B cell (primary cell): ENCODE results near the gene F2R.

Experiments used
- EZH2 ChIP-seq: IDR thresholded peaks from 2 replicates; pipeline ENCODE4 v1.6.1; 2012; ENCODE audit warnings: borderline replicate concordance, low read depth, mild to moderate bottlenecking, moderate library complexity, low read length; ENCODE audit not compliant: insufficient read depth, poor library complexity, severe bottlenecking
- TF ChIP-seq, protein P1 (sequence below): fragments of 200-600 bp; IDR thresholded peaks from one replicate; pipeline ENCODE4 v1.8.0; 2022; ENCODE audit warnings: antibody characterized with exemption, mild to moderate bottlenecking

DNA sequence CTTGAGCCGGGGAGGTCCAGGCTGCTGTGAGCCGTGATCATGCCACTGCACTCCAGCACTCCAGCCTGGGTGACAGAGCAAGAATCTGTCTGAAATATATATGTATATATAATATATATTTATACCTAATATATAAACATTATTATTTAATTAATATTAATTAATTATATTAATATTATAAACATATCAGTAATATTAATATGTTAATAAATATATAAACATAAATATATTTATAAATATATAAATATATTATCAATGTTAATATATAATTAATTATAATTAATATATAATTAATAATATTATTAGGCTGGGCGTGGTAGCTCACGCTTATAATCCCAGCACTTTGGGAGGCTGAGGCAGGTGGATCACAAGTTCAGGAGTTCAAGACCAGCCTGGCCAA lies 41.1 kb downstream of the F2R start:
- TF ChIP-seq, protein P1, sequence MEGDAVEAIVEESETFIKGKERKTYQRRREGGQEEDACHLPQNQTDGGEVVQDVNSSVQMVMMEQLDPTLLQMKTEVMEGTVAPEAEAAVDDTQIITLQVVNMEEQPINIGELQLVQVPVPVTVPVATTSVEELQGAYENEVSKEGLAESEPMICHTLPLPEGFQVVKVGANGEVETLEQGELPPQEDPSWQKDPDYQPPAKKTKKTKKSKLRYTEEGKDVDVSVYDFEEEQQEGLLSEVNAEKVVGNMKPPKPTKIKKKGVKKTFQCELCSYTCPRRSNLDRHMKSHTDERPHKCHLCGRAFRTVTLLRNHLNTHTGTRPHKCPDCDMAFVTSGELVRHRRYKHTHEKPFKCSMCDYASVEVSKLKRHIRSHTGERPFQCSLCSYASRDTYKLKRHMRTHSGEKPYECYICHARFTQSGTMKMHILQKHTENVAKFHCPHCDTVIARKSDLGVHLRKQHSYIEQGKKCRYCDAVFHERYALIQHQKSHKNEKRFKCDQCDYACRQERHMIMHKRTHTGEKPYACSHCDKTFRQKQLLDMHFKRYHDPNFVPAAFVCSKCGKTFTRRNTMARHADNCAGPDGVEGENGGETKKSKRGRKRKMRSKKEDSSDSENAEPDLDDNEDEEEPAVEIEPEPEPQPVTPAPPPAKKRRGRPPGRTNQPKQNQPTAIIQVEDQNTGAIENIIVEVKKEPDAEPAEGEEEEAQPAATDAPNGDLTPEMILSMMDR = no peak
- no peak for TF ChIP-seq EZH2
